Gastroesophageal sphincter (tissue), 4 donors: ENCODE results near the gene ABHD17A. TPM values are rescaled to one million over a fixed set of nuclear protein-coding genes. Genes with fewer than 3 reads are reported as not detected.
"Not testable (repeated sequence)": the region's sequence is repeated elsewhere in the genome, so short reads cannot be mapped to it uniquely, and the experiment has no call there.

Source experiments
- ATAC-seq: fragments of 150-250 bp; one replicate; pipeline ENCODE4 v1.9.1; 2016; ENCODE audit warnings: mild to moderate bottlenecking, moderate library complexity
- H3K27ac ChIP-seq, 4 donors: fragments of 200-600 bp; sonication (generic) in 3 of 4; 1 replicate in 3 of 4; 2 replicates in 1 of 4; pipeline ENCODE4 v1.5.1; 2016 to 2019
- H3K27me3 ChIP-seq: fragments of 200-600 bp; sonication (generic); one replicate; pipeline ENCODE4 v1.5.1; 2019
- H3K36me3 ChIP-seq, 2 donors: fragments of 200-600 bp; sonication (generic); one replicate each; pipeline ENCODE4 v1.5.1; 2019; ENCODE audit warnings: control low read depth in 1 of 2
- H3K4me1 ChIP-seq, 3 donors: fragments of 200-600 bp; sonication (generic); 1 replicate in 2 of 3; 2 replicates in 1 of 3; pipeline ENCODE4 v1.5.1; 2016 to 2019; ENCODE audit warnings: control low read depth in 2 of 3
- H3K4me3 ChIP-seq, 2 donors: fragments of 200-600 bp; sonication (generic); one replicate each; pipeline ENCODE4 v1.5.1; 2019; ENCODE audit warnings: mild to moderate bottlenecking in 1 of 2, moderate library complexity in 1 of 2
- H3K9me3 ChIP-seq, 3 donors: fragments of 200-600 bp; sonication (generic); one replicate each; pipeline ENCODE4 v1.5.1; 2017 to 2019; ENCODE audit warnings: control low read depth in 2 of 3
- CTCF ChIP-seq, 4 experiments: fragments of 200-600 bp in 2 of 4; fragments of 450-650 bp in 2 of 4; sonication (generic) in 1 of 4; IDR thresholded peaks; one replicate each; pipeline ENCODE4 v1.5.1; 2017 to 2019; ENCODE audit warnings: antibody characterized with exemption in 4 of 4, mild to moderate bottlenecking in 2 of 4, moderate library complexity in 2 of 4
- EP300 ChIP-seq: sonication (generic); formaldehyde crosslinking; IDR thresholded peaks from one replicate; pipeline ENCODE4 v1.6.1; 2017; ENCODE audit warnings: antibody characterized with exemption, mild to moderate bottlenecking
- POLR2A ChIP-seq, 2 donors: fragments of 450-650 bp; IDR thresholded peaks; one replicate each; pipeline ENCODE4 v1.6.1; 2017; ENCODE audit warnings: antibody characterized with exemption in 2 of 2, mild to moderate bottlenecking in 2 of 2, moderate library complexity in 1 of 2
- POLR2AphosphoS5 ChIP-seq: sonication (generic); formaldehyde crosslinking; IDR thresholded peaks from one replicate; pipeline ENCODE4 v1.6.1; 2017; ENCODE audit warnings: antibody characterized with exemption
- WGBS, 2 donors: methylation state at CpG; one replicate each; pipeline ENCODE4 v1.1.5; 2018; ENCODE audit warnings: low coverage in 1 of 2; 5-methylcytosine and 5-hydroxymethylcytosine counted together
- total RNA-seq, 4 donors: library from RNA; depleted of rRNA; stranded (reverse); fragments of >200 nt; gene quantifications; one replicate each; pipeline ENCODE4 v1.1.0, GENCODE V29; 2016

Gene ABHD17A
- total RNA-seq, 4 donors from 2014 or later: 80.0 to 117 (median 91.0) TPM

GRCh38 chr19:1884719-1885334 lies 469 bp downstream of the ABHD17A start:
- peak; percentile 16 for ATAC-seq
- Histone ChIP-seq H3K4me3 (peak overlapping the region; percentile 57 to 73), H3K36me3 (peaks cover 0 to 13% of the 10 kb centered on the region in 2 donors), H3K27me3 (no peaks in the 10 kb centered on the region), H3K27ac (peak overlapping the region; percentile 32 to 92 (median 88)), H3K9me3 (no peaks in the 10 kb centered on the region), H3K4me1 (peaks cover 4 to 55% (median 29%) of the 10 kb centered on the region in 3 donors)
- 0% methylated on average over 5 to 29 of the region's 56 CpGs for WGBS, 2 donors
- no peak for TF ChIP-seq EP300
- no peak for TF ChIP-seq POLR2A (IDR thresholded peaks at IDR 0.05)
- TF ChIP-seq CTCF (IDR thresholded peaks at IDR 0.05): no peak
- TF ChIP-seq POLR2AphosphoS5: no peak

- Histone ChIP-seq H3K9me3 (no peaks in the 10 kb centered on the region), H3K4me1 (peaks cover 4 to 56% (median 29%) of the 10 kb centered on the region in 3 donors), H3K4me3 (peak overlapping the region; percentile 57 to 73), H3K27me3 (no peaks in the 10 kb centered on the region), H3K27ac (peak overlapping the region in 3 of 4 donors; percentile 87 to 92 (median 89)), H3K36me3 (peaks cover 0 to 14% of the 10 kb centered on the region in 2 donors)
- no peak for ATAC-seq
- 0% methylated on average over 1 to 2 of the region's 11 CpGs for WGBS, 2 donors
- TF ChIP-seq CTCF (IDR thresholded peaks at IDR 0.05) (no peak), POLR2A (IDR thresholded peaks at IDR 0.05) (no peak), POLR2AphosphoS5 (no peak), EP300 (no peak)
Measured at GRCh38 chr19:1884291-1884718, 991 bp downstream of the ABHD17A start.

GRCh38 chr19:1883784-1884183 lies 1.5 kb downstream of the ABHD17A start:
- H3K27me3 ChIP-seq: no peaks in the 10 kb centered on the region
- WGBS, 2 donors: 20% methylated on average over 8 of the region's 8 CpGs; no CpG with 5 or more reads in 1 of the 2 donors
- H3K27ac ChIP-seq: peak overlapping the region in 3 of 4 donors; percentile 87 to 92 (median 89)
- H3K9me3 ChIP-seq: no peaks in the 10 kb centered on the region
- H3K4me1 ChIP-seq: peaks cover 4 to 56% (median 29%) of the 10 kb centered on the region in 3 donors
- TF ChIP-seq POLR2A (IDR thresholded peaks at IDR 0.05) (no peak), CTCF (IDR thresholded peaks at IDR 0.05) (no peak), EP300 (no peak), POLR2AphosphoS5 (no peak)
- peaks cover 0 to 17% of the 10 kb centered on the region in 2 donors for H3K36me3 ChIP-seq
- peak overlapping the region; percentile 57 to 73 for H3K4me3 ChIP-seq
- ATAC-seq: no peak

GRCh38 chr19:1882786-1883692 lies 2.3 kb downstream of the ABHD17A start:
- Histone ChIP-seq H3K9me3 (no peaks in the 10 kb centered on the region), H3K36me3 (peaks cover 0 to 21% of the 10 kb centered on the region in 2 donors), H3K4me3 (peak overlapping the region in 1 of 2 donors; percentile 73), H3K4me1 (peaks cover 4 to 56% (median 29%) of the 10 kb centered on the region in 3 donors), H3K27me3 (no peaks in the 10 kb centered on the region), H3K27ac (peak overlapping the region in 3 of 4 donors; percentile 87 to 92 (median 89))
- TF ChIP-seq POLR2AphosphoS5 (no peak), EP300 (no peak)
- no peak for ATAC-seq
- 53 to 83% methylated on average over 8 to 9 of the region's 25 CpGs for WGBS, 2 donors

- peaks cover 4 to 57% (median 29%) of the 10 kb centered on the region in 3 donors for H3K4me1 ChIP-seq
- no peak for ATAC-seq
Measured at GRCh38 chr19:1882089-1882785, 3.1 kb downstream of the ABHD17A start.

GRCh38 chr19:1881393-1882088 lies 3.8 kb downstream of the ABHD17A start:
- H3K27ac ChIP-seq: peak overlapping the region in 3 of 4 donors; percentile 87 to 92 (median 89)
- peak overlapping the region in 1 of 2 donors; percentile 29 for H3K4me3 ChIP-seq
- no CpG with 5 or more reads among the region's 44 CpGs for whole genome bisulfite sequencing, 2 donors
- not testable (repeated sequence) for H3K9me3 ChIP-seq, ATAC-seq, H3K27me3 ChIP-seq
- H3K36me3 ChIP-seq: peaks cover 0 to 21% of the 10 kb centered on the region in 2 donors
- peaks cover 4 to 64% (median 31%) of the 10 kb centered on the region in 3 donors for H3K4me1 ChIP-seq

More at GRCh38 chr19:1882089-1882785, 3.1 kb downstream of the ABHD17A start:
- Histone ChIP-seq H3K9me3 (no peaks in the 10 kb centered on the region), H3K36me3 (peaks cover 0 to 21% of the 10 kb centered on the region in 2 donors), H3K4me3 (peak overlapping the region in 1 of 2 donors; percentile 73), H3K27ac (peak overlapping the region in 3 of 4 donors; percentile 87 to 92 (median 89)), H3K27me3 (no peaks in the 10 kb centered on the region)
- WGBS, 2 donors: 11 to 21% methylated on average over 3 to 6 of the region's 31 CpGs
- no peak for TF ChIP-seq POLR2AphosphoS5
- no peak for TF ChIP-seq CTCF (IDR thresholded peaks at IDR 0.05)
- TF ChIP-seq POLR2A (IDR thresholded peaks at IDR 0.05): no peak
- TF ChIP-seq EP300: no peak
